GM23338 (cell line): ENCODE results near the gene EXOC6B. TPM values are rescaled to one million over a fixed set of nuclear protein-coding genes. Genes with fewer than 3 reads are reported as not detected.

Experiments
- ATAC-seq: fragments of 200-7000 bp; cut with Tn5 transposase; 3 replicates; pipeline ENCODE4 v1.9.1; 2020
- DNase-seq: peaks from one replicate; pipeline ENCODE4 v3.0.0-alpha.2; 2015; ENCODE audit warnings: low spot score
- H2AFZ ChIP-seq: fragments of 200-600 bp; sonication (generic); 2 replicates; pipeline ENCODE4 v1.8.0; 2016; ENCODE audit warnings: antibody characterized with exemption, mild to moderate bottlenecking, moderate library complexity
- H3F3A ChIP-seq: fragments of 200-600 bp; sonication (generic); replicated peaks from 2 replicates; pipeline ENCODE4 v1.8.0; 2017; ENCODE audit warnings: antibody characterized with exemption, mixed run types, low read depth
- H3K27ac ChIP-seq: fragments of 200-600 bp; sonication (generic); 2 replicates; pipeline ENCODE4 v1.6.1; 2016; ENCODE audit warnings: low read depth
- H3K27me3 ChIP-seq: fragments of 200-600 bp; sonication (generic); 2 replicates; pipeline ENCODE4 v1.8.0; 2016; ENCODE audit warnings: mild to moderate bottlenecking, mixed run types, moderate library complexity; ENCODE audit not compliant: insufficient read depth
- H3K36me3 ChIP-seq: fragments of 200-600 bp; sonication (generic); 2 replicates; pipeline ENCODE4 v1.8.0; 2016; ENCODE audit warnings: mild to moderate bottlenecking; ENCODE audit not compliant: insufficient read depth
- H3K4me1 ChIP-seq: fragments of 200-600 bp; sonication (generic); 2 replicates; pipeline ENCODE4 v1.8.0; 2016; ENCODE audit warnings: mild to moderate bottlenecking, moderate library complexity; ENCODE audit not compliant: insufficient read depth
- H3K4me2 ChIP-seq: fragments of 200-600 bp; sonication (generic); 2 replicates; pipeline ENCODE4 v1.7.1; 2017; ENCODE audit warnings: mixed run types
- H3K4me3 ChIP-seq: fragments of 200-600 bp; sonication (generic); 2 replicates; pipeline ENCODE4 v1.6.1; 2016; ENCODE audit warnings: mixed run types
- H3K79me2 ChIP-seq: fragments of 200-600 bp; sonication (generic); replicated peaks from 2 replicates; pipeline ENCODE4 v1.8.0; 2017; ENCODE audit warnings: mild to moderate bottlenecking; ENCODE audit not compliant: insufficient read depth
- H3K9me2 ChIP-seq: fragments of 200-600 bp; sonication (generic); 2 replicates; pipeline ENCODE4 v1.8.0; 2017; ENCODE audit not compliant: insufficient read depth
- H4K20me1 ChIP-seq: fragments of 200-600 bp; sonication (generic); replicated peaks from 2 replicates; pipeline ENCODE4 v1.8.0; 2017; ENCODE audit warnings: mild to moderate bottlenecking; ENCODE audit not compliant: insufficient read depth
- H3K27ac Mint-ChIP-seq: 2 replicates; pipeline ENCODE4 v1.8.0; 2020; ENCODE audit warnings: inconsistent platforms, mild to moderate bottlenecking, moderate library complexity, mixed read lengths
- H3K27me3 Mint-ChIP-seq: 3 replicates; pipeline ENCODE4 v1.8.0; 2022; ENCODE audit warnings: low read depth, mild to moderate bottlenecking, moderate library complexity, mixed read lengths, inconsistent platforms; ENCODE audit not compliant: insufficient read depth, poor library complexity
- H3K36me3 Mint-ChIP-seq: 3 replicates; pipeline ENCODE4 v1.8.0; 2021; ENCODE audit warnings: low read depth, mild to moderate bottlenecking, inconsistent platforms, moderate library complexity, mixed read lengths
- H3K4me1 Mint-ChIP-seq: 3 replicates; pipeline ENCODE4 v1.8.0; 2020; ENCODE audit warnings: mild to moderate bottlenecking, inconsistent platforms, mixed read lengths
- H3K4me3 Mint-ChIP-seq: 3 replicates; pipeline ENCODE4 v1.8.0; 2021; ENCODE audit warnings: moderate library complexity, mild to moderate bottlenecking, inconsistent platforms, mixed read lengths
- H3K9me3 Mint-ChIP-seq: 3 replicates; pipeline ENCODE4 v1.8.0; 2020; ENCODE audit warnings: moderate library complexity, mild to moderate bottlenecking, inconsistent platforms, mixed read lengths
- EZH2 ChIP-seq: fragments of 200-600 bp; sonication (generic); IDR thresholded peaks from one replicate; pipeline ENCODE4 v1.8.0; 2017; ENCODE audit warnings: antibody characterized with exemption, mild to moderate bottlenecking, low read depth; ENCODE audit not compliant: unreplicated experiment
- EZH2phosphoT487 ChIP-seq: fragments of 200-600 bp; sonication (generic); IDR thresholded peaks from one replicate; pipeline ENCODE4 v1.8.1; 2018; ENCODE audit warnings: antibody characterized with exemption; ENCODE audit not compliant: unreplicated experiment
- JUNB ChIP-seq: IDR thresholded peaks from one replicate; pipeline ENCODE4 v1.6.1; 2016; ENCODE audit warnings: antibody characterized with exemption; ENCODE audit not compliant: unreplicated experiment
- POLR2AphosphoS5 ChIP-seq: IDR thresholded peaks from 2 replicates; pipeline ENCODE4 v1.6.1; 2016; ENCODE audit warnings: antibody characterized with exemption, low read depth
- STAT1 ChIP-seq: IDR thresholded peaks from one replicate; pipeline ENCODE4 v1.6.1; 2016; ENCODE audit warnings: antibody characterized with exemption; ENCODE audit not compliant: unreplicated experiment
- ZNF114 ChIP-seq: fragments of 250-450 bp; sonication (Bioruptor Pico); IDR thresholded peaks from 2 replicates; pipeline ENCODE4 v1.5.0; 2020; ENCODE audit warnings: mild to moderate bottlenecking, moderate library complexity
- ZNF331 ChIP-seq: fragments of 250-450 bp; sonication (Bioruptor Pico); IDR thresholded peaks from 2 replicates; pipeline ENCODE4 v1.5.0; 2020; ENCODE audit warnings: low read depth, mild to moderate bottlenecking, moderate library complexity
- polyA plus RNA-seq: library from polyadenylated mRNA; unstranded; fragments of >200 nt; fragmentation: Nextera tagmentation; extraction: Ambion mirVana; gene quantifications from 2 replicates; pipeline ENCODE4 v1.2.1, GENCODE V29; 2016
- total RNA-seq: library from RNA; depleted of rRNA; stranded (reverse); fragments of >200 nt; shearing (Covaris generic); gene quantifications from 2 replicates; pipeline ENCODE4 v1.2.3, GENCODE V29; 2014
- TF ChIP-seq, protein P1 (sequence below): fragments of 250-450 bp; sonication (Bioruptor Pico); IDR thresholded peaks from 2 replicates; pipeline ENCODE4 v1.5.0; 2020; ENCODE audit warnings: mild to moderate bottlenecking, moderate library complexity
- TF ChIP-seq, protein P2 (sequence below): IDR thresholded peaks from one replicate; pipeline ENCODE4 v1.6.1; 2018; ENCODE audit warnings: antibody characterized with exemption; ENCODE audit not compliant: unreplicated experiment
- TF ChIP-seq, protein P3 (sequence below), 2 experiments: fragments of 200-600 bp in 1 of 2; sonication (generic) in 1 of 2; conservative IDR thresholded peaks; 2 replicates each; pipeline versions ENCODE4 v1.5.1 to v1.6.1; 2016 to 2017; ENCODE audit warnings: antibody characterized with exemption in 2 of 2, low read depth in 2 of 2, mild to moderate bottlenecking in 2 of 2, moderate library complexity in 1 of 2

EXOC6B gene
- total and polyA plus RNA-seq, 2 experiments from 2014 or later, result 7.2 to 45.9 TPM

DNA sequence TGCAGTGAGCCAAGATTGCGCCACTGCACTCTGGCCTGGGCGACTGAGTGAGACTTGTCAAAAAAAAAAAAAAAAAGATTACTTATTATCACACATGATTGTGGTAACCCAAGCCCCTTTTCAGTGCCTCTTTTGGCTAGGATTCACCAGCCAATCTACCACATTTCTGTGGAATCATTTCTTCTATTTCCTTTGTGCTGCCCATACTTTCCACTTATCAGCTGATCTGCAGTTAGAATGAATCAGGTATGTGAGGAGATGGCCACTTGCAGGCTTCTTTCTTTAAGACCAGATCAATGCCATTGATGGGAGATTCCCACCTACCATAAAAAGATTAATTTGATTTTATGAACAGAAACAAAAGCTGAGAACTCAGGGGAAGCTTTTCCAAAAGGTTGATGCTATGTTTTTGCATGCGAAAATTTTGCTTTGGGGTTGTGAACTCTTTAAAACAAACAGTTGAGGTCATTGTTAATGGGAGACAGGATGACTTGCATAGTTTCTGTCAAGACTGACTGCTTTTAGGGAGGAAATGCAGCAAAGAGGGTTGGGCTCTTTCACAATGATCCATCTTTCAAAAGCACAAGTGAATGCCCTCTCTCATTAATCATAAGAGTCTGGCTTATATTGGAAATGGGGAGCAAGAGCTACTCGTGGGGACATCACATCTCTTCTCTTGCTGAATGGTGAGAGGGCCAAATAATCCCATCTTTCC is 611.2 kb downstream of the EXOC6B start:
- Mint-ChIP-seq H3K4me1 (peaks cover 12% of the 10 kb centered on the region), H3K36me3 (no peaks in the 10 kb centered on the region), H3K9me3 (no peaks in the 10 kb centered on the region), H3K4me3 (no peak overlapping the region), H3K27ac (no peak overlapping the region), H3K27me3 (no peaks in the 10 kb centered on the region)
- Histone ChIP-seq H4K20me1 (no peaks in the 10 kb centered on the region), H3K79me2 (no peaks in the 10 kb centered on the region), H3K4me3 (no peak overlapping the region), H3K4me1 (peaks cover 11% of the 10 kb centered on the region), H3K36me3 (no peaks in the 10 kb centered on the region), H3F3A (no peaks in the 10 kb centered on the region), H3K4me2 (no peak overlapping the region), H3K27me3 (no peaks in the 10 kb centered on the region), H3K9me2 (peaks cover 13% of the 10 kb centered on the region; the same call in 1 of the 2 replicates), H2AFZ (no peak overlapping the region), H3K27ac (no peak overlapping the region)
- no peak for ATAC-seq
- TF ChIP-seq ZNF114 (CRISPR knock-in tag), result no peak
- TF ChIP-seq JUNB, result no peak
- TF ChIP-seq ZNF331 (CRISPR knock-in tag), result no peak
- TF ChIP-seq EZH2, result no peak
- TF ChIP-seq STAT1, result no peak
- no peak for DNase-seq

DNA sequence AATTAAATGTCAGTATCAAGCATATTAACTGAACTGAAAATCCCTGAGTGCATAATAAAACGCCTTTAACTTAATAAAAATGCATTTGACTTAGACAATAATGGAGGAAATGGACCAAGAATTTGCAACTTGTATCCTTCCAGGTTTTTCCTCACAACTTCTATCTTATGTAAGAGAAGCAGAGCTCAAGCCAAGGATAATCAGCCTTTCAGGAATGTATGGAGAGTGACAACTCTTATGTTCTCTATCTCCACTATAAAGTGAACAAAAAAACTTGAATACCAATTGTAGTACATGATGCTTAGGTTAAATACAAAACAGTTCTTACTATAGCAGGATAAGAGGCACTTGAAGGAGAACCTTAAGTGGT is 613.4 kb downstream of the EXOC6B start:
- H3K27me3 Mint-ChIP-seq, result no peaks in the 10 kb centered on the region
- H2AFZ ChIP-seq, result no peak overlapping the region
- H4K20me1 ChIP-seq, result no peaks in the 10 kb centered on the region
- DNase-seq, result no peak
- H3K36me3 ChIP-seq, result no peaks in the 10 kb centered on the region
- H3K4me3 ChIP-seq, result no peak overlapping the region
- H3F3A ChIP-seq, result no peaks in the 10 kb centered on the region
- peaks cover 8% of the 10 kb centered on the region for H3K4me1 Mint-ChIP-seq
- no peaks in the 10 kb centered on the region for H3K79me2 ChIP-seq
- peaks cover 10% of the 10 kb centered on the region; the same call in 1 of the 2 replicates for H3K4me1 ChIP-seq
- H3K27ac Mint-ChIP-seq, result no peak overlapping the region
- no peaks in the 10 kb centered on the region for H3K27me3 ChIP-seq
- ATAC-seq, result no peak
- H3K9me2 ChIP-seq, result peaks cover 13% of the 10 kb centered on the region; the same call in 1 of the 2 replicates
- no peaks in the 10 kb centered on the region for H3K9me3 Mint-ChIP-seq
- no peaks in the 10 kb centered on the region for H3K36me3 Mint-ChIP-seq
- no peak overlapping the region for H3K4me2 ChIP-seq
- H3K4me3 Mint-ChIP-seq, result no peak overlapping the region
- no peak overlapping the region for H3K27ac ChIP-seq
- no peak for TF ChIP-seq STAT1
- TF ChIP-seq, protein P1, sequence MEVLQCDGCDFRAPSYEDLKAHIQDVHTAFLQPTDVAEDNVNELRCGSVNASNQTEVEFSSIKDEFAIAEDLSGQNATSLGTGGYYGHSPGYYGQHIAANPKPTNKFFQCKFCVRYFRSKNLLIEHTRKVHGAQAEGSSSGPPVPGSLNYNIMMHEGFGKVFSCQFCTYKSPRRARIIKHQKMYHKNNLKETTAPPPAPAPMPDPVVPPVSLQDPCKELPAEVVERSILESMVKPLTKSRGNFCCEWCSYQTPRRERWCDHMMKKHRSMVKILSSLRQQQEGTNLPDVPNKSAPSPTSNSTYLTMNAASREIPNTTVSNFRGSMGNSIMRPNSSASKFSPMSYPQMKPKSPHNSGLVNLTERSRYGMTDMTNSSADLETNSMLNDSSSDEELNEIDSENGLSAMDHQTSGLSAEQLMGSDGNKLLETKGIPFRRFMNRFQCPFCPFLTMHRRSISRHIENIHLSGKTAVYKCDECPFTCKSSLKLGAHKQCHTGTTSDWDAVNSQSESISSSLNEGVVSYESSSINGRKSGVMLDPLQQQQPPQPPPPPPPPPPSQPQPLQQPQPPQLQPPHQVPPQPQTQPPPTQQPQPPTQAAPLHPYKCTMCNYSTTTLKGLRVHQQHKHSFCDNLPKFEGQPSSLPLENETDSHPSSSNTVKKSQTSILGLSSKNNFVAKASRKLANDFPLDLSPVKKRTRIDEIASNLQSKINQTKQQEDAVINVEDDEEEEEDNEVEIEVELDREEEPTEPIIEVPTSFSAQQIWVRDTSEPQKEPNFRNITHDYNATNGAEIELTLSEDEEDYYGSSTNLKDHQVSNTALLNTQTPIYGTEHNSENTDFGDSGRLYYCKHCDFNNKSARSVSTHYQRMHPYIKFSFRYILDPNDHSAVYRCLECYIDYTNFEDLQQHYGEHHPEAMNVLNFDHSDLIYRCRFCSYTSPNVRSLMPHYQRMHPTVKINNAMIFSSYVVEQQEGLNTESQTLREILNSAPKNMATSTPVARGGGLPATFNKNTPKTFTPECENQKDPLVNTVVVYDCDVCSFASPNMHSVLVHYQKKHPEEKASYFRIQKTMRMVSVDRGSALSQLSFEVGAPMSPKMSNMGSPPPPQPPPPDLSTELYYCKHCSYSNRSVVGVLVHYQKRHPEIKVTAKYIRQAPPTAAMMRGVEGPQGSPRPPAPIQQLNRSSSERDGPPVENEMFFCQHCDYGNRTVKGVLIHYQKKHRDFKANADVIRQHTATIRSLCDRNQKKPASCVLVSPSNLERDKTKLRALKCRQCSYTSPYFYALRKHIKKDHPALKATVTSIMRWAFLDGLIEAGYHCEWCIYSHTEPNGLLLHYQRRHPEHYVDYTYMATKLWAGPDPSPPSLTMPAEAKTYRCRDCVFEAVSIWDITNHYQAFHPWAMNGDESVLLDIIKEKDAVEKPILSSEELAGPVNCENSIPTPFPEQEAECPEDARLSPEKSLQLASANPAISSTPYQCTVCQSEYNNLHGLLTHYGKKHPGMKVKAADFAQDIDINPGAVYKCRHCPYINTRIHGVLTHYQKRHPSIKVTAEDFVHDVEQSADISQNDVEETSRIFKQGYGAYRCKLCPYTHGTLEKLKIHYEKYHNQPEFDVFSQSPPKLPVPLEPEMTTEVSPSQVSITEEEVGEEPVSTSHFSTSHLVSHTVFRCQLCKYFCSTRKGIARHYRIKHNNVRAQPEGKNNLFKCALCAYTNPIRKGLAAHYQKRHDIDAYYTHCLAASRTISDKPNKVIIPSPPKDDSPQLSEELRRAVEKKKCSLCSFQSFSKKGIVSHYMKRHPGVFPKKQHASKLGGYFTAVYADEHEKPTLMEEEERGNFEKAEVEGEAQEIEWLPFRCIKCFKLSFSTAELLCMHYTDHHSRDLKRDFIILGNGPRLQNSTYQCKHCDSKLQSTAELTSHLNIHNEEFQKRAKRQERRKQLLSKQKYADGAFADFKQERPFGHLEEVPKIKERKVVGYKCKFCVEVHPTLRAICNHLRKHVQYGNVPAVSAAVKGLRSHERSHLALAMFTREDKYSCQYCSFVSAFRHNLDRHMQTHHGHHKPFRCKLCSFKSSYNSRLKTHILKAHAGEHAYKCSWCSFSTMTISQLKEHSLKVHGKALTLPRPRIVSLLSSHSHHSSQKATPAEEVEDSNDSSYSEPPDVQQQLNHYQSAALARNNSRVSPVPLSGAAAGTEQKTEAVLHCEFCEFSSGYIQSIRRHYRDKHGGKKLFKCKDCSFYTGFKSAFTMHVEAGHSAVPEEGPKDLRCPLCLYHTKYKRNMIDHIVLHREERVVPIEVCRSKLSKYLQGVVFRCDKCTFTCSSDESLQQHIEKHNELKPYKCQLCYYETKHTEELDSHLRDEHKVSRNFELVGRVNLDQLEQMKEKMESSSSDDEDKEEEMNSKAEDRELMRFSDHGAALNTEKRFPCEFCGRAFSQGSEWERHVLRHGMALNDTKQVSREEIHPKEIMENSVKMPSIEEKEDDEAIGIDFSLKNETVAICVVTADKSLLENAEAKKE (CRISPR knock-in tag), result no peak
- TF ChIP-seq, protein P2, sequence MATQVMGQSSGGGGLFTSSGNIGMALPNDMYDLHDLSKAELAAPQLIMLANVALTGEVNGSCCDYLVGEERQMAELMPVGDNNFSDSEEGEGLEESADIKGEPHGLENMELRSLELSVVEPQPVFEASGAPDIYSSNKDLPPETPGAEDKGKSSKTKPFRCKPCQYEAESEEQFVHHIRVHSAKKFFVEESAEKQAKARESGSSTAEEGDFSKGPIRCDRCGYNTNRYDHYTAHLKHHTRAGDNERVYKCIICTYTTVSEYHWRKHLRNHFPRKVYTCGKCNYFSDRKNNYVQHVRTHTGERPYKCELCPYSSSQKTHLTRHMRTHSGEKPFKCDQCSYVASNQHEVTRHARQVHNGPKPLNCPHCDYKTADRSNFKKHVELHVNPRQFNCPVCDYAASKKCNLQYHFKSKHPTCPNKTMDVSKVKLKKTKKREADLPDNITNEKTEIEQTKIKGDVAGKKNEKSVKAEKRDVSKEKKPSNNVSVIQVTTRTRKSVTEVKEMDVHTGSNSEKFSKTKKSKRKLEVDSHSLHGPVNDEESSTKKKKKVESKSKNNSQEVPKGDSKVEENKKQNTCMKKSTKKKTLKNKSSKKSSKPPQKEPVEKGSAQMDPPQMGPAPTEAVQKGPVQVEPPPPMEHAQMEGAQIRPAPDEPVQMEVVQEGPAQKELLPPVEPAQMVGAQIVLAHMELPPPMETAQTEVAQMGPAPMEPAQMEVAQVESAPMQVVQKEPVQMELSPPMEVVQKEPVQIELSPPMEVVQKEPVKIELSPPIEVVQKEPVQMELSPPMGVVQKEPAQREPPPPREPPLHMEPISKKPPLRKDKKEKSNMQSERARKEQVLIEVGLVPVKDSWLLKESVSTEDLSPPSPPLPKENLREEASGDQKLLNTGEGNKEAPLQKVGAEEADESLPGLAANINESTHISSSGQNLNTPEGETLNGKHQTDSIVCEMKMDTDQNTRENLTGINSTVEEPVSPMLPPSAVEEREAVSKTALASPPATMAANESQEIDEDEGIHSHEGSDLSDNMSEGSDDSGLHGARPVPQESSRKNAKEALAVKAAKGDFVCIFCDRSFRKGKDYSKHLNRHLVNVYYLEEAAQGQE, result no peak
- TF ChIP-seq EZH2, result no peak
- no peak for TF ChIP-seq EZH2phosphoT487
- TF ChIP-seq, protein P3, sequence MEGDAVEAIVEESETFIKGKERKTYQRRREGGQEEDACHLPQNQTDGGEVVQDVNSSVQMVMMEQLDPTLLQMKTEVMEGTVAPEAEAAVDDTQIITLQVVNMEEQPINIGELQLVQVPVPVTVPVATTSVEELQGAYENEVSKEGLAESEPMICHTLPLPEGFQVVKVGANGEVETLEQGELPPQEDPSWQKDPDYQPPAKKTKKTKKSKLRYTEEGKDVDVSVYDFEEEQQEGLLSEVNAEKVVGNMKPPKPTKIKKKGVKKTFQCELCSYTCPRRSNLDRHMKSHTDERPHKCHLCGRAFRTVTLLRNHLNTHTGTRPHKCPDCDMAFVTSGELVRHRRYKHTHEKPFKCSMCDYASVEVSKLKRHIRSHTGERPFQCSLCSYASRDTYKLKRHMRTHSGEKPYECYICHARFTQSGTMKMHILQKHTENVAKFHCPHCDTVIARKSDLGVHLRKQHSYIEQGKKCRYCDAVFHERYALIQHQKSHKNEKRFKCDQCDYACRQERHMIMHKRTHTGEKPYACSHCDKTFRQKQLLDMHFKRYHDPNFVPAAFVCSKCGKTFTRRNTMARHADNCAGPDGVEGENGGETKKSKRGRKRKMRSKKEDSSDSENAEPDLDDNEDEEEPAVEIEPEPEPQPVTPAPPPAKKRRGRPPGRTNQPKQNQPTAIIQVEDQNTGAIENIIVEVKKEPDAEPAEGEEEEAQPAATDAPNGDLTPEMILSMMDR (conservative IDR thresholded peaks at IDR 0.05; ENCODE audit: low read depth in 2 of 2), result no peak
- TF ChIP-seq ZNF114 (CRISPR knock-in tag), result no peak
- TF ChIP-seq POLR2AphosphoS5, result no peak
